Fibroblast of skin of left biceps (primary cell): ENCODE data around the gene FGF19.

Experiments used
- DNase-seq, 2 experiments: peaks; one replicate each; pipeline ENCODE4 v3.0.0-alpha.2; 2013; ENCODE audit warnings: low read depth in 2 of 2

Gene FGF19

DNA sequence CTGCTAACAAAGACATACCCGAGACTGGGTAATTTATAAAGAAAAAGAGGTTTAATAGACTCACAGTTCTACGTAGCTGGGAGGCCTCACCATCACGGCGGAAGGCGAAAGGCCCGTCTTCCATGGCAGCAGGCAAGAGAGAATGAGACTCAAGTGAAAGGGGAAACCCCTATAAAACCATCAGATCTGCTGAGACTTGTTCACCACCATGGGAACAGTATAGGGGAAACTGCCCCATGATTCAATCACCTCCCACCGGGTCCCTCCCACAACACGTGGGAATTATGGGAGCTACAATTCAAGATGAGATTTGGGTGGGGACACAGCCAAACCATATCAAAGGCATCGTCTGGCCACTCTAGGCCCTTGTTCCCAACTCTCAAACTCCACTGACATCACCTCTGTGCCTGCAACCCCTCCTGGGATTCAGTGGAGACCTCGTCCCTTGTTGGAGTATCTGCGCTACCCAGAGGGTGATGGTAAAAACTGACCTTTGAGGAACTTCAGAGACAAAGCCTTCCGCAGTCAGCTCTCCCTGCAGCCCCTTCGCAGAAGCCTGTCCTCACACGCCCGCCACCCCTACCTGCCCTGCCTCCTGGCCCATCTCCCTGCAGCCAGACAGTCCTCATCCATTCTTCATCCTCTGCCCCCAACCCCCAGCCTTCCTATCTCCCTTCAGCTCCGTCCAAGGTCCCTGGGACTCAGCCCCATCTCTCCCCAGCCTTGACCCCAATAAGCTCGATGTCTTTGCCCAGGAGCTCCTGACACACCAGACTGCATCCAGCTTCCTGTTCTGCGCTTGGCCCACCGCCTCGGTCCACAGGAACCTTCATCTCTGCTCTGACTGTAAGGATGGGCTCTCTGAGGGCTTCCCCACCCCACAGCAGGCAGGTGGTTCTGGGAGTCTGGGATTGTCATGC, 47.0 kb downstream of the FGF19 start:
- no peak for DNase-seq

DNA sequence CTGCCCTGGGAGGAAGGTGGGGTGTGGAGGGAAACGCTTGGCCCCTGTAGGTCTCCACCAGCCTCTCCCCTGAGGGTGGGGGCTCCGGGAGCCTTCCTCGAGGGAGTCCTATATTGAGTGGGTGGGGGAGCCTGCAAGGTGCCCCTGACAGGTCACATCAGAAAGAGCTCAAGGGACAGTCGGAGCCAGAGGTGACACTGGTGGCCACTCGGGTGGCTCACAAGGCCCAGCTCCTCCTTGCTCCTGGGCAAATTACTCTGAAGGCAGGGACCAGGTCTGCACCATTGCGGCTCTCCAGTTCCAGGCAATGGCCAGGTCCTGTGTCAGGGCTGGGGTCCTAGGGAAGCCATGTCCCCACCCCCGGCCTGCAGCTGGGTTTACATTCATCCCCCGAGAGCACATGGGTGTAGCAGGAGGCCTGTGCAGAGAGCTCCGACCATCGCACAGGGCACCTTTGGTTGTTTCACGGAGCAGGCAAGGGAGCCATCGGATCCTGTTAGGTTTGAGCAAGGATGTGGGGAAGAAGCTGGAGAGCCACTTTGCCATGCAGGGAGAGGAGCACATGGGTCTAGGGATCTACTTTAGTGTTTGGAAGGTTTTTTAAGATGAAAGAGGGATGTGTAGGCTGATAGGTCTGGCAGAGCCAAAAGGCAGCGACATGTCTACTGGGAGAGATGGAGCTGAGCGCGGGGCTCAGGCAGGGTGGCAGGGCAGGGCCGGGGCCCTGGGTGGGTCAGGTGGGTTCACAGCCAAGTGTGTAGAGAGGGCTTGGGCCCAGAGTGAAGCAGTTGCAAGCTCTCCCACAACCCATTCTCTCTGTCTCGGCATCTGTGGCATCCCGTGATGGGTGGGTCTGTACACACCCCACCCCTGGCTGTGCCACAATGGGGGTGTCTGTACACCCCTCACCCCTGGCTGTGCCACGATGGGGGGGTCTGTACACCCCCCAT, 48.1 kb downstream of the FGF19 start:
- no peak for DNase-seq

DNA sequence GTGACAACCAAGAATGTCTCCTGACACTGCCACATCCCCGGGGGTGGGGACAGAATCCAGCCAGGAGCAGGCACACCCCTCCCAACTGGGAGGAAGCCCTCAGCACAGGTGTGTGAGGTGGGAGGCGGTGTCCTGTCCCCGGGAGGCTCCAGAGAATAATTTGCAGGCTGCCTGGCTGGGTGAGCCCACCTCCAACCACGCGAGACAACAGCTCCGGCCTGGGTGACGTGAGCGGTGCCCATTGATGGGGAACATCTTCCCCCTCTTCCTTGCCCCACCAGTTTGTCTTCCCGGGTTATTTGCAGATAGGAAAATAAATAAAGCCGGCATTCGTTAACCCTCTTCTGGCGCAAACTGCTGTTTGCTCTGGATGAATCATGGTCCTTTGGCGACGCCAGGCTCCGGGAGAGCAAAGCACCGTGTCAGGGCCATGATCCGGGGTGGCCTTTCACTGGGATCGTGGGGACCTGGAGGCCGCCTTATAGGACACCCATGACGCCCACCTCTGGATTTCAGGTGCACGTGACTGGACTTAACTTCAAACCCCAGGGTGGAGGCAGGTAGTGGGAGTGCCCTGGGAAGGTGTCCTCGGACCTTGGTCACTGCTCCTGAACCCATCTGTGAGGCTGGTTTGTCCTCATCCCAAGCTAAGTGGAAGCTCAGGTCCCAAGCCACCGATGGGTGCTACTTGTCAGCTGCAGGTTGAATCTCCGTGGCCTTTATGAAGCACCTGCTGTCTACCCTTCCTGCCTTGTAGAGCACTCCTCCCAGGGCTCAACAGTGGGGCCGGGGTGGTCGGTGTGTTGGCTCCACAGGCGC, 49.0 kb downstream of the FGF19 start:
- no peak for DNase-seq

DNA sequence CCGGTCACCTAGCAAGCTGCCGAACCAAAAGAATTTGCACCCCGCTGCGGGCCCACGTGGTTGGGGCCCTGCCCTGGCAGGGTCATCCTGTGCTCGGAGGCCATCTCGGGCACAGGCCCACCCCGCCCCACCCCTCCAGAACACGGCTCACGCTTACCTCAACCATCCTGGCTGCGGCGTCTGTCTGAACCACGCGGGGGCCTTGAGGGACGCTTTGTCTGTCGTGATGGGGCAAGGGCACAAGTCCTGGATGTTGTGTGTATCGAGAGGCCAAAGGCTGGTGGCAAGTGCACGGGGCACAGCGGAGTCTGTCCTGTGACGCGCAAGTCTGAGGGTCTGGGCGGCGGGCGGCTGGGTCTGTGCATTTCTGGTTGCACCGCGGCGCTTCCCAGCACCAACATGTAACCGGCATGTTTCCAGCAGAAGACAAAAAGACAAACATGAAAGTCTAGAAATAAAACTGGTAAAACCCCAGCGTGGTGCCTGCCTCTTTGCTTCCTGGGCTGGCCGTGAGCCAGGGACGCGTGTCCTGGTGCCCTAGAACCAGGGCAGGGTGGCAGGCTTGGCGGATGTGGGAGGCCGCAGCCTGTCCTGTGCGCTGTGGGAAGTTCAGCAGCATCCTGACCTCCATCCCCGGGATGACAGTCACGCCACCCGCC, 49.7 kb downstream of the FGF19 start:
- DNase-seq = no peak

DNA sequence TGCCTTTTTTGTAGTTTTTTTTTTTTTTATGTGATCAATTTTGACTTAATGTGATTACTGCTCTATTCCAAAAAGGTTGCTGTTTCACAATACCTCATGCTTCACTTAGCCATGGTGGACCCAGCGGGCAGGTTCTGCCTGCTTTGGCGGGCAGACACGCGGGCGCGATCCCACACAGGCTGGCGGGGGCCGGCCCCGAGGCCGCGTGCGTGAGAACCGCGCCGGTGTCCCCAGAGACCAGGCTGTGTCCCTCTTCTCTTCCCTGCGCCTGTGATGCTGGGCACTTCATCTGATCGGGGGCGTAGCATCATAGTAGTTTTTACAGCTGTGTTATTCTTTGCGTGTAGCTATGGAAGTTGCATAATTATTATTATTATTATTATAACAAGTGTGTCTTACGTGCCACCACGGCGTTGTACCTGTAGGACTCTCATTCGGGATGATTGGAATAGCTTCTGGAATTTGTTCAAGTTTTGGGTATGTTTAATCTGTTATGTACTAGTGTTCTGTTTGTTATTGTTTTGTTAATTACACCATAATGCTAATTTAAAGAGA, 50.3 kb downstream of the FGF19 start:
- DNase-seq = no peak

DNA sequence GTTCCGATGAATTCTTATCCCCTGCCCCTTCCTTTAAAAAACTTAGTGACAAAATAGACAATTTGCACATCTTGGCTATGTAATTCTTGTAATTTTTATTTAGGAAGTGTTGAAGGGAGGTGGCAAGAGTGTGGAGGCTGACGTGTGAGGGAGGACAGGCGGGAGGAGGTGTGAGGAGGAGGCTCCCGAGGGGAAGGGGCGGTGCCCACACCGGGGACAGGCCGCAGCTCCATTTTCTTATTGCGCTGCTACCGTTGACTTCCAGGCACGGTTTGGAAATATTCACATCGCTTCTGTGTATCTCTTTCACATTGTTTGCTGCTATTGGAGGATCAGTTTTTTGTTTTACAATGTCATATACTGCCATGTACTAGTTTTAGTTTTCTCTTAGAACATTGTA, 50.8 kb downstream of the FGF19 start:
- DNase-seq = no peak

DNA sequence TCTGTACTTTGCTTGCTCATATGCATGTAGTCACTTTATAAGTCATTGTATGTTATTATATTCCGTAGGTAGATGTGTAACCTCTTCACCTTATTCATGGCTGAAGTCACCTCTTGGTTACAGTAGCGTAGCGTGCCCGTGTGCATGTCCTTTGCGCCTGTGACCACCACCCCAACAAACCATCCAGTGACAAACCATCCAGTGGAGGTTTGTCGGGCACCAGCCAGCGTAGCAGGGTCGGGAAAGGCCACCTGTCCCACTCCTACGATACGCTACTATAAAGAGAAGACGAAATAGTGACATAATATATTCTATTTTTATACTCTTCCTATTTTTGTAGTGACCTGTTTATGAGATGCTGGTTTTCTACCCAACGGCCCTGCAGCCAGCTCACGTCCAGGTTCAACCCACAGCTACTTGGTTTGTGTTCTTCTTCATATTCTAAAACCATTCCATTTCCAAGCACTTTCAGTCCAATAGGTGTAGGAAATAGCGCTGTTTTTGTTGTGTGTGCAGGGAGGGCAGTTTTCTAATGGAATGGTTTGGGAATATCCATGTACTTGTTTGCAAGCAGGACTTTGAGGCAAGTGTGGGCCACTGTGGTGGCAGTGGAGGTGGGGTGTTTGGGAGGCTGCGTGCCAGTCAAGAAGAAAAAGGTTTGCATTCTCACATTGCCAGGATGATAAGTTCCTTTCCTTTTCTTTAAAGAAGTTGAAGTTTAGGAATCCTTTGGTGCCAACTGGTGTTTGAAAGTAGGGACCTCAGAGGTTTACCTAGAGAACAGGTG, 51.8 kb downstream of the FGF19 start:
- no peak for DNase-seq

DNA sequence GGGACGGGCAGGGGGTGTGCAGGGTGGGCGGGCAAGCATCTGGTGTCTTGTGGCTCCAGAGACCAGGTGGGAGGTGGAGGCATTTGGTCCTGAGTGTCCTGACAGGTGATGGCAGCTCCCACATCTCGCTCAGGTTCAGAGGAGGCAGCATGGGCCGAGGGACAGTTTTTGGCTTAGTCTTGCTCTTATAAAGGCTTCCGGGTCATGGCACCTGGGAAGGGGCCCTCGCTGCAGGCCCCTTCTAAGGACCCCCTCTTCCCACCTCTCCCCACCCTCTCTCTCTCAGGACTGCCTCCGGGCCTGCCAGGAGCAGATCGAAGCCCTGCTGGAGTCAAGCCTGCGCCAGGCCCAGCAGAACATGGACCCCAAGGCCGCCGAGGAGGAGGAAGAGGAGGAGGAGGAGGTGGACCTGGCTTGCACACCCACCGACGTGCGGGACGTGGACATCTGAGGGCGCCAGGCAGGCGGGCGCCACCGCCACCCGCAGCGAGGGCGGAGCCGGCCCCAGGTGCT, 52.9 kb downstream of the FGF19 start:
- no peak for DNase-seq

DNA sequence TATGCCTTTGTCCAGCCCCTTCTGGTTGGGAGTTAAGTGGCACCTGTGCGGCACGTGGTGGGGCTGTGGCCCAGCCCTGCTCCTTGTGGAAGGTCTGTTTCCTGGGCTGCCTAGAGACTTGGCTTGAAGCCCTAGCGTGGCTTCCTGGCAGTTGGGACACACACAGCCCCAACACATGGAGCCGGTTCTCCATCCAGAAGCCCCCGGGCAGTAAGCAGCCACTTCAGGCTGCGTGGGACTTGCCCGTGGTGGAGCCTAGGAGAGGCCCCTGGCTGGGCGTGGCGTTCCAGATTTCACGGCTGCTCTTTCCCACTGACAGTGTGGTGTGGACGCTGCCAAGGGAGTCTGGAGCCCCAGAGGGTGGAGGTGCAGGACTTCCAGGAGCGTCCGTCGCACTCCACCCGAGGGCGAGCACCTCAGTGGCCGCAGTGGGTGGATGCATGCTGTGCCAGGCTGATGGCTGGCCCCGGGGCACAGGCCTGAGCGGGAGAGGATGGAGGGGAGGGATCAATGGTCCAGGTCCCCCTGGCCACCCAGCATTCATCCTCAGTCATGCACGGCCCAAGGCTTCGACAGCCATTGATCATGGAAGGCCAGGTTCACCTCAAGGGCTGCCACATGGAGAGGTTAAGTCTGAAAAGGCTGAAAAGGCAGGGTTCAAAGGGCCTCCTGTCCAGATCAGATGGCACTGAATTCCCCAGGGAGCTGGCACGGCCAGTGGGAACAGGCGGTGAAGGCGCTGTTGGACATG, 53.6 kb downstream of the FGF19 start:
- no peak for DNase-seq

DNA sequence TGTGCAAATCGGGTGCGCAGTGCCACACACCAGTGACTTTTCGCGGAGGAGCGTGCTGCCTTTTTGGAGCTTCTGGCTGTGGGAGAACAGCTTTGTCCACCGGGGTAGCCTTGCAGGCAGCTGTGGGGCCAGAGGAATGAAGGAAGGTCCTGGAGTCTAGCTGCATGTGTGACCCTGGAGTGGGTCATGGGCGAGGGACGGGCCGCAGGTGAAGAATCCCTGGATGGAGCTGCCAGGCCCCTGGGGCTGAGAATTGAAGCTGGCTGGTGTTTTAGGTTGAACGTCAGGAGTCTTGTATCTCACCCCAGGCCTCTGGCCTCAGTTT, 54.3 kb downstream of the FGF19 start:
- DNase-seq = no peak

DNA sequence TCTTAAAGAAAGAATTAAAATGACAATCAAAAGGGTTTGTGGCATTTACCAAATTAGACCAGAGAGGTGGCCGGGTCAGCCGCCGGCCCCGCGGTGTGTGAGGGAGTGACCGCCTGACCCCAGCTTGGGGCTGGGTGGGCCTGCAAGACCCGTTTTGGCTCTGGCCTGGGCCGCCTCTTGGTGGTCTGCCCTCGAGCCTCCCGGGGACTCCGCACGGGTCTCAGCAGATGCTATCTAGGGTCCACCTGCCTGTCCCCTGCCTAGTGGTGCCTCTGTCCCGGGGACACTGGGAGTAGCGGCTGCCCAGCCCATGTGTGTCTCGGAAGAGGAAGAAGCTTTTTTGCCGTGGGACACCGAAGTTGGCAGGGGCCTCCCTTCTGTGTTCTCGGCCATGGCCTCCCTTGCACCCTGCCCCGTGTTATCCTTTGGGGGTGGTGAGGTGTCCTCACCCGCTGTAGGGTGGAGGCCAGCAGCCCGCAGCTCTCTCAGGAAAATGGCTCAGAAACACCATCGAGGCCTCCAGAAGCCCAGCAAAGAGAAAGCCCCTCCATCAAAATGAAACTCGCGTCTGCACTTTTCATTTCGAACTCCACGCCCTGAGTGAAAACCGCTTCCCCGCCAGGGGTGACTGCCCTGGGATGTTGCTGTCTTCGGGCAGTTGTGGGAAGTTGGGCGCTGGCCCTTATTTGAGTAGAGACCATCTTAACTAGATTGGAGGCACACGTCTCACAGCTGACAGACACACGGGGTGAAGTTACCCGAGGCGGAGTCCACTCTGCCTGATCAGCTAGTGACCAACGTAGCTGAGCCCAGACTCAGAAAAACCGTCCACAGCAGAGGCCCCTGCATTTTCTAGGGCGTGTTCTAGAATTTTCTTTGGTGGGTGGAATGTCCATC, 54.9 kb downstream of the FGF19 start:
- no peak for DNase-seq
